Measurements from ENCODE around the gene PTH1R.

DNA sequence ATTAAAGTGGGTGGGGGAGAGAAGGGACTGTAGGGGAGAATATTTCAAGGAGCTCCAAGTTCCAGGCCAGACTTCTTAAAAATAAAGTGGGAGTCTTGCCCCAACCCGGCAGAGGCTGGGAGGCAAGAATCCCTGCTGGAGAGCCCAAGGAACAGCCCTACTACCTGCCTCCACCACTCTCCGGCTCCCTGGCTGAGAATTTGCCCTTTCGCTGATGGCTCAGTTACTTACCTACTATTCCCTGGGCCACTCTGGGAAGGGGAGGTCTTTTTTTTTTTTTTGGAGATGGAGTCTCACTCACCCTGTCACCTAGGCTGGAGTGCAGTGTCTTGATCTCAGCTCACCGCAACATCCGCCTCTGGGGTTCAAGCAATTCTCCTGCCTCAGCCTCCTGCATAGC, 29.8 kb upstream of the PTH1R start:
- TF ChIP-seq CTCF (IDR thresholded peaks at IDR 0.05): no peak
- TF ChIP-seq POLR2AphosphoS5 (IDR thresholded peaks at IDR 0.05): no peak
- TF ChIP-seq EP300 (IDR thresholded peaks at IDR 0.05): no peak
- TF ChIP-seq POLR2A (IDR thresholded peaks at IDR 0.05): no peak

All from stomach (tissue), 4 donors.